ENCODE results near the gene TMEM178B. TPM values are rescaled to one million over a fixed set of nuclear protein-coding genes. Genes with fewer than 3 reads are reported as not detected.
"Not testable (repeated sequence)": the region's sequence is repeated elsewhere in the genome, so short reads cannot be mapped to it uniquely, and the experiment has no call there.

The TMEM178B gene
- total RNA-seq, 4 donors from 2014 or later = 1.3 to 1.8 (median 1.5) TPM

DNA sequence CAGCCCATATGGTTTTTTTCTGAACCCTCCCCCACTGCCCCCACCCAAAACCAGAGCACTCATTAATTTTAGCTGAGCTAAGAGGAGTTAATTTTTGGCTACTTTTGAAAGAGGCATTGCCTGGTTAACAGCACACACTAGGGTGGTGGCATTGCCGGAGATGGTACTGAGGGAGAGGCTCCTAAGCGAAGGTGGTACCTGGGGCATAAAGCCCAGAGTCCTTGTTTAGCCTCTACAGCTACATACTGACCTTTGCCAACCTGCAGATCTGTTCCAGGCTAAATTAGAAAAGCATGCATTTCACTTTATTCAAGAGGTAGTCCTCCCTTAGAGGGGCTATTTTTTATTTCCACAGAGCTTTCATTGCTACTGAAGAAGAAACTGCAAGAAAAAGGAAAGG is 304.5 kb downstream of the TMEM178B start:
- intact Hi-C loops (cut with DNase I; ENCODE audit: low total_unique reads) (no loop called here), in situ Hi-C loops (cut with MboI; ENCODE audit: low sequenced_read_pairs in 4 of 4) (no loop called here)
- no peak for TF ChIP-seq POLR2A (IDR thresholded peaks at IDR 0.05)
- TF ChIP-seq, protein P1, sequence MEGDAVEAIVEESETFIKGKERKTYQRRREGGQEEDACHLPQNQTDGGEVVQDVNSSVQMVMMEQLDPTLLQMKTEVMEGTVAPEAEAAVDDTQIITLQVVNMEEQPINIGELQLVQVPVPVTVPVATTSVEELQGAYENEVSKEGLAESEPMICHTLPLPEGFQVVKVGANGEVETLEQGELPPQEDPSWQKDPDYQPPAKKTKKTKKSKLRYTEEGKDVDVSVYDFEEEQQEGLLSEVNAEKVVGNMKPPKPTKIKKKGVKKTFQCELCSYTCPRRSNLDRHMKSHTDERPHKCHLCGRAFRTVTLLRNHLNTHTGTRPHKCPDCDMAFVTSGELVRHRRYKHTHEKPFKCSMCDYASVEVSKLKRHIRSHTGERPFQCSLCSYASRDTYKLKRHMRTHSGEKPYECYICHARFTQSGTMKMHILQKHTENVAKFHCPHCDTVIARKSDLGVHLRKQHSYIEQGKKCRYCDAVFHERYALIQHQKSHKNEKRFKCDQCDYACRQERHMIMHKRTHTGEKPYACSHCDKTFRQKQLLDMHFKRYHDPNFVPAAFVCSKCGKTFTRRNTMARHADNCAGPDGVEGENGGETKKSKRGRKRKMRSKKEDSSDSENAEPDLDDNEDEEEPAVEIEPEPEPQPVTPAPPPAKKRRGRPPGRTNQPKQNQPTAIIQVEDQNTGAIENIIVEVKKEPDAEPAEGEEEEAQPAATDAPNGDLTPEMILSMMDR (IDR thresholded peaks at IDR 0.05 in 4 of 5, conservative IDR thresholded peaks at IDR 0.05 in 1 of 5) = no peak
- no peak for DNase-seq
- H3K9me3 ChIP-seq = no peaks in the 10 kb centered on the region
- ATAC-seq = no peak
- H3K27me3 ChIP-seq = no peaks in the 10 kb centered on the region
- no peaks in the 10 kb centered on the region for H3K4me1 ChIP-seq
- no peaks in the 10 kb centered on the region for H3K36me3 ChIP-seq
- H3K4me3 ChIP-seq = no peak overlapping the region
- H3K27ac ChIP-seq = no peak overlapping the region

DNA sequence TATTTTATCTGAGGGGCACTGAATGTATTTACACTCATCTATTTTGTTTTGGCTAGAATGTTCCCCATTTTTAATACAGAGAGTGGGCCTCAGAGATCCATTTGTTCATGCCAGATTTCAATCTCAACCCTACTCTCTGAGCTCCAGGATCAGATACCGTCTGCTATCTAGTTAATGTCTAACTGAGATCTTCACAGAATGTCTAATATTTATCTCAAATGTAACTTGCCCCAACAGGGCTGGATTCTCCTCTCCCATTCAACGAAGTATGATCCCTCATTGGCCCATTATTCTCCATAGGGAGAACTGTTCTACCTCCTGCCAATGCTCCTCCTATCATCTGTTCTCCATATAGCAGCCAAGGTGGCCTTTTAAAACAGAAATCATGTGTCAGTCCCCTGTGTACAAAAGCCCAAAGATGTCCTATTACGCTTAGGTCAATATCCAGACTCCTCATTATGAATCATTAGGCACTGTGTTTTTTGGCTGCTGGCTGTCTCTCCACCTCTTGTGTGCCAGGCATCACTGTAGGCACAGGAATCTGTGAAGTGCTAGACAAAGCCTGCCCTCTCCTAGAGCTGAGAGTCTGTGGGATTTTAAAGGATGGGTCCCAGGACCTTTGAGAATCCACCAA is 308.0 kb downstream of the TMEM178B start:
- no peak overlapping the region for H3K4me3 ChIP-seq
- ATAC-seq = no peak
- H3K36me3 ChIP-seq = no peaks in the 10 kb centered on the region
- TF ChIP-seq POLR2A (IDR thresholded peaks at IDR 0.05) = no peak
- TF ChIP-seq, protein P1 (IDR thresholded peaks at IDR 0.05 in 4 of 5, conservative IDR thresholded peaks at IDR 0.05 in 1 of 5) = no peak
- intact Hi-C loops (cut with DNase I; ENCODE audit: low total_unique reads) = no loop called here
- no peaks in the 10 kb centered on the region for H3K27me3 ChIP-seq
- no peaks in the 10 kb centered on the region for H3K4me1 ChIP-seq
- H3K9me3 ChIP-seq = no peaks in the 10 kb centered on the region
- in situ Hi-C loops (cut with MboI; ENCODE audit: low sequenced_read_pairs in 4 of 4) = no loop called here
- H3K27ac ChIP-seq = no peak overlapping the region
- no peak for DNase-seq

DNA sequence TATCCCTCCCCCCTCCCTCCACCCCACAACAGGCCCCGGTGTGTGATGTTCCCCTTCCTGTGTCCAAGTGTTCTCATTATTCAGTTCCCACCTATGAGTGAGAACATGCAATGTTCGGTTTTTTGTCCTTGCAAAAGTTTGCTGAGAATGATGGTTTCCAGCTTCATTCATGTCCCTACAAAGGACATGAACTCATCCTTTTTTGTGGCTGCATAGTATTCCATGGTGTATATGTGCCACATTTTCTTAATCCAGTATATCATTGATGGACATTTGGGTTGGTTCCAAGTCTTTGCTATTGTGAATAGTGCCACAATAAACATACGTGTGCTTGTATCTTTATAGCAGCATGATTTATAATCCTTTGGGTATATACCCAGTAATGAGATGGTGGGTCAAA is 309.5 kb downstream of the TMEM178B start:
- H3K9me3 ChIP-seq; H3K36me3 ChIP-seq; H3K27ac ChIP-seq; H3K27me3 ChIP-seq; DNase-seq; intact Hi-C loops (cut with DNase I; ENCODE audit: low total_unique reads); H3K4me1 ChIP-seq; ATAC-seq; H3K4me3 ChIP-seq; in situ Hi-C loops (cut with MboI; ENCODE audit: low sequenced_read_pairs in 4 of 4): not testable (repeated sequence)

DNA sequence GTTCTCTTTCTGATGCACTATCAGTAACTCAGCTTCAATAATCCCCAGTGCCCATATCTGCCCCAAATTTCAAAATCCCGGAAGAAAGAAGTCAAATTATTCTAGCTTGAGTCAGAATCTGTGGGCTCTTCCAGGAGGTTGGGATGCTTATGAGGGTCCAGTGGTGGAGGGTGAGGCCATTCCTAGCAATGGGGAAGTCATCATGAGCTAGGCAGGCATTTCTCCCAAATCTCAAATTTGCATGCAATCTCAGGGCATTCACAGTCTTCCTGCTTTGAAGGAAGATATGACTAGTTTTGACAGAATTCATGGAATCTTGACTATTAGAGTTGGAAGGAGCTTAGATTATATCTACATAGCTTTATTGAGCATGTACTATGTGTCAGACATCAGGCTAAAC is 313.0 kb downstream of the TMEM178B start:
- in situ Hi-C loops (cut with MboI; ENCODE audit: low sequenced_read_pairs in 4 of 4) (no loop called here), intact Hi-C loops (cut with DNase I; ENCODE audit: low total_unique reads) (no loop called here)

DNA sequence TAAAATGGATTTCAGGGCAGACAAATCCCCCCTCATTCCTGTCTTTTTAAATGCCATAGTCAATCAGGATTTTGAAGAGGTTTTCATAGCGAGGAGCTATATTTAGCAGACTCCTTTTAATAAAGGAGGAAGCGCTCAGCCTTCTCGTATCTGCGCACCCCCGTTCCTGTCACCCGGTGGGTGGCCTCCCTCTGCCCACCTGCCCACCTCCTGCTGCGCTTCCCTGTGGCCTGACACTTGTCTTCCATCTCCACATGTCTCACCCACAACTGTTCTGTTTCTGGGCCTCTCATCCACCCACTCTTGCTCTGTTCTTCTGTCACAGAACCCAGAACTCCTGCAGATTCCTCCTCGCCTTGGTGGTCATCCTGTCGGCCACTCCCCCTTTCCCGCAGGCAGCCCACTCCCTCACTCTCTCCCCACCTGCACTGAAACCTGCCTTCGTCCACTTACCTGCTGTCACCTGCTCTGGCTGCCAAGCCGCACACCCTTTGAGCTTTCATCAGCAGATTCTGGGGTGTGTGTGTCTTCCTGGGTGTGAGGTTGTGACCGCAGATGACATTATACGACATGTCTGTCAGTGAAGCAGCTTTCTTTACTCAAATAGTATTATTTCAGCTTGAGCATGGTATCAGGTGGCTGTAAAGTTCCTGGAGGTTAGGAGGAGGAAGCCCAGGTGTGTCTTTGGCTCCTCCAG is 313.8 kb downstream of the TMEM178B start:
- H3K4me3 ChIP-seq = no peak overlapping the region
- H3K27ac ChIP-seq = no peak overlapping the region
- DNase-seq (no peak), ATAC-seq (no peak)
- in situ Hi-C loops (cut with MboI; ENCODE audit: low sequenced_read_pairs in 4 of 4) = no loop called here
- H3K27me3 ChIP-seq = no peaks in the 10 kb centered on the region
- H3K4me1 ChIP-seq = no peaks in the 10 kb centered on the region
- TF ChIP-seq, protein P1 (IDR thresholded peaks at IDR 0.05 in 4 of 5, conservative IDR thresholded peaks at IDR 0.05 in 1 of 5) = no peak
- TF ChIP-seq POLR2A (IDR thresholded peaks at IDR 0.05) = no peak
- intact Hi-C loops (cut with DNase I; ENCODE audit: low total_unique reads) = no loop called here
- H3K36me3 ChIP-seq = no peaks in the 10 kb centered on the region
- no peaks in the 10 kb centered on the region for H3K9me3 ChIP-seq

More for the DNA sequence above, 313.0 kb downstream of the TMEM178B start:
- H3K36me3 ChIP-seq = no peaks in the 10 kb centered on the region
- no peaks in the 10 kb centered on the region for H3K27me3 ChIP-seq
- TF ChIP-seq, protein P1 (IDR thresholded peaks at IDR 0.05 in 4 of 5, conservative IDR thresholded peaks at IDR 0.05 in 1 of 5) = no peak
- no peaks in the 10 kb centered on the region for H3K4me1 ChIP-seq
- no peak for DNase-seq
- ATAC-seq = no peak
- no peak overlapping the region for H3K4me3 ChIP-seq
- no peak overlapping the region for H3K27ac ChIP-seq
- no peaks in the 10 kb centered on the region for H3K9me3 ChIP-seq
